CD4-positive, alpha-beta memory T cell (primary cell): ENCODE results near the gene MYL6. TPM values are rescaled to one million over a fixed set of nuclear protein-coding genes. Genes with fewer than 3 reads are reported as not detected.
A peak's percentile ranks its signal among the peaks of the same experiment; 100 is the strongest.

ENCODE experiments used
- CTCF ChIA-PET: fragments of 350-600 bp; sonication (Branson Sonifier 250); formaldehyde crosslinking; loops from one replicate; lab custom pipeline; 2021; ENCODE audit warnings: inconsistent platforms; ENCODE audit not compliant: partially characterized antibody; lab: Charles Lee
- POLR2A ChIA-PET: fragments of 350-600 bp; sonication (Branson Sonifier 250); formaldehyde crosslinking; loops from one replicate; lab custom pipeline; 2021; ENCODE audit not compliant: partially characterized antibody; lab: Charles Lee
- DNase-seq, 5 donors: peaks; one replicate each; pipeline versions ENCODE4 v3.0.0 to v3.0.0-alpha.2; 2020 to 2022; ENCODE audit warnings: mixed read lengths in 1 of 5
- H3K27ac ChIP-seq: one replicate; pipeline ENCODE4 v1.7.0; 2013; ENCODE audit warnings: low read depth, low read length
- H3K27me3 ChIP-seq: 2 replicates; pipeline ENCODE4 v1.7.0; 2013; ENCODE audit warnings: mild to moderate bottlenecking, low read length, moderate library complexity; ENCODE audit not compliant: insufficient read depth
- H3K36me3 ChIP-seq: 2 replicates; pipeline ENCODE4 v1.7.0; 2013; ENCODE audit warnings: mild to moderate bottlenecking, low read length, moderate library complexity; ENCODE audit not compliant: insufficient read depth
- H3K4me1 ChIP-seq: 2 replicates; pipeline ENCODE4 v1.7.0; 2013; ENCODE audit warnings: mild to moderate bottlenecking, low read length, moderate library complexity; ENCODE audit not compliant: insufficient read depth
- H3K4me3 ChIP-seq, 2 donors: one replicate each; pipeline ENCODE4 v1.7.0; 2013; ENCODE audit warnings: low read length in 2 of 2, mild to moderate bottlenecking in 1 of 2
- H3K9me3 ChIP-seq, 2 donors: one replicate each; pipeline ENCODE4 v1.7.0; 2013; ENCODE audit warnings: low read length in 2 of 2, control low read depth in 1 of 2; ENCODE audit not compliant: control insufficient read depth in 1 of 2
- H3K27ac Mint-ChIP-seq, 7 donors: one replicate each; pipeline ENCODE4 v1.8.0; 2020 to 2021; ENCODE audit warnings: mixed read lengths in 7 of 7, mild to moderate bottlenecking in 6 of 7, inconsistent platforms in 3 of 7, moderate library complexity in 3 of 7
- H3K27me3 Mint-ChIP-seq, 2 donors: one replicate each; pipeline ENCODE4 v1.8.0; 2020 to 2021; ENCODE audit warnings: mixed read lengths in 2 of 2
- H3K36me3 Mint-ChIP-seq, 2 donors: one replicate each; pipeline ENCODE4 v1.8.0; 2020 to 2021; ENCODE audit warnings: mixed read lengths in 2 of 2, inconsistent platforms in 1 of 2, mild to moderate bottlenecking in 1 of 2
- H3K4me1 Mint-ChIP-seq, 4 donors: one replicate each; pipeline ENCODE4 v1.8.0; 2020 to 2021; ENCODE audit warnings: mixed read lengths in 4 of 4, mild to moderate bottlenecking in 1 of 4
- H3K4me3 Mint-ChIP-seq, 8 donors: one replicate each; pipeline ENCODE4 v1.8.0; 2020 to 2021; ENCODE audit warnings: mixed read lengths in 8 of 8, mild to moderate bottlenecking in 7 of 8, moderate library complexity in 6 of 8, inconsistent platforms in 3 of 8
- H3K9me3 Mint-ChIP-seq, 8 donors: one replicate each; pipeline ENCODE4 v1.8.0; 2020 to 2021; ENCODE audit warnings: mixed read lengths in 8 of 8, mild to moderate bottlenecking in 5 of 8, inconsistent platforms in 3 of 8, moderate library complexity in 1 of 8
- intact Hi-C: fragments of 100-400 bp; cut with micrococcal nuclease; formaldehyde crosslinking; loops from one replicate; pipeline ENCODE4 v1.15.1; 2023
- polyA plus RNA-seq, 2 donors: library from polyadenylated mRNA; unstranded; fragments of 300-500 nt; fragmentation: Illumina TruSeq; gene quantifications; one replicate each; pipeline ENCODE4 v1.2.3, GENCODE V29; 2021
- total RNA-seq, 2 experiments: library from RNA; stranded (reverse); gene quantifications; one replicate each; pipeline ENCODE4 v1.2.3, GENCODE V29; 2021

The MYL6 gene
- total and polyA plus RNA-seq, 4 experiments from 2014 or later: 567 to 3,317 (median 1,365) TPM

DNA sequence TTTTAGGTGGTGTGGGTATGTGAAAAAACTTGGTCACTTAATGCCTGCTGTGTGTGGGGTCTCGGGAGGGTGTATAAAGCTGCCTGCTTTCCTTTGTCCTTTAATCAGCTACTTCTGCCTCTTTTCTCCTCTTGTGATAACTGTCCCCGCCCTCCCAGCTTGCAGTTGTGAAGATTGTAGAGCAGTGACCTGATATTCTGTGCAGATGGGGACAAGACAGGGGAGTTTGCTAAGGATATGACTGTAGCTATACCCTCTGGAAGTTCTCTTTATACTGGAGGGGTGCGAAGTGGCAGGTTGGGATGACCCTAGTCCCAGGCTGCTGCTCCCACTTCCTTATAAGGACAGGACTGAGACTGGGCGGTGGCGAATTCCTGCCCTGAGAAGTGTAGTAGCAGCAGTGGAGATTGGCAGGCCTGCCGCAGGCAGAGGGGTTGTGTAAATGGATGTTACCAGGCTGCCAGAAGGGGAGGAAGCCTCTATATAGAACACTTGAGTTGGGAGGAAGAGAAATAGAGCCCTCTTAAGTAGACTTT is 835 bp downstream of the MYL6 start:
- no peaks in the 10 kb centered on the region for H3K27me3 Mint-ChIP-seq
- peak; percentile 19 to 48 (median 24) for DNase-seq
- Histone ChIP-seq H3K27me3 (no peaks in the 10 kb centered on the region), H3K36me3 (peaks cover 41% of the 10 kb centered on the region), H3K4me3 (peak overlapping the region; percentile 86 to 89), H3K27ac (peak overlapping the region; percentile 97), H3K9me3 (no peaks in the 10 kb centered on the region), H3K4me1 (peaks cover 38% of the 10 kb centered on the region)
- peaks cover 28 to 56% of the 10 kb centered on the region in 2 donors for H3K36me3 Mint-ChIP-seq
- no peaks in the 10 kb centered on the region for H3K9me3 Mint-ChIP-seq
- peak overlapping the region; percentile 96 to 100 (median 99) for H3K27ac Mint-ChIP-seq
- peaks cover 28 to 65% (median 37%) of the 10 kb centered on the region in 4 donors for H3K4me1 Mint-ChIP-seq
- peak overlapping the region; percentile 93 to 100 (median 97) for H3K4me3 Mint-ChIP-seq
- intact Hi-C loops: loop anchor here (1.0 to 2.0 kb wide), 2 partner anchors 31 to 62 kb away; partner anchors contain the start of genes ESYT1 and RNF41
- CTCF ChIA-PET: interaction anchor here (0.6 to 2.5 kb wide), 13 partner anchors 15 to 63 kb away, joined by 3 to 16 read pairs (median 4); partner anchors contain the start of genes ESYT1, RNF41, SMARCC2 and ZC3H10
- POLR2A ChIA-PET: interaction anchor here (0.7 to 10.8 kb wide), 13 partner anchors 10 to 201 kb away, joined by 3 to 236 read pairs (median 7); partner anchors contain the start of genes ESYT1, PA2G4, RNF41 and RPL41

DNA sequence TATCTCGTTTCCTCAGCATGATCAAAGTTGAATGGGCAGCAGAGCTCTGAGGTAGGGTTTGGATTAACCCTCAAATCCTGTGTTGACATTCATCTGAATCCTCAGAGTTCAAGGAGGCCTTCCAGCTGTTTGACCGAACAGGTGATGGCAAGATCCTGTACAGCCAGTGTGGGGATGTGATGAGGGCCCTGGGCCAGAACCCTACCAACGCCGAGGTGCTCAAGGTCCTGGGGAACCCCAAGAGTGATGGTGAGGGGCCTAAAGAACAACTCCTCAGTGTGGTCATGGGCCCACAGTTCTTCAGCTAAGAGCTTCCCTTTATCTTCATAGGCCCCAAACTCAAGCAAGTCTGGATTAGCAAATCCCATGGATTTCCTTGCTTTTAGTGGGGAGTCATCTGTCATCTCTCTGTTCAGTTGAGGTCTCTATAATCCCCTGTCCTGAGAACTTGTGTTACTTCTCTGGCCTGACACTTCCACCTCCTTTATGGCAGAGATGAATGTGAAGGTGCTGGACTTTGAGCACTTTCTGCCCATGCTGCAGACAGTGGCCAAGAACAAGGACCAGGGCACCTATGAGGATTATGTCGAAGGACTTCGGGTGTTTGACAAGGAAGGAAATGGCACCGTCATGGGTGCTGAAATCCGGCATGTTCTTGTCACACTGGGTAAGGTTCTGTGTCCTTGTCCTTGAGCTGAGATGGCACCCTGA is 1.5 kb downstream of the MYL6 start:
- H3K4me1 Mint-ChIP-seq: peaks cover 28 to 65% (median 37%) of the 10 kb centered on the region in 4 donors
- CTCF ChIA-PET: interaction anchor here (0.6 to 2.5 kb wide), 11 partner anchors 17 to 63 kb away, joined by 3 to 16 read pairs (median 4); partner anchors contain the start of genes ESYT1, RNF41, SMARCC2 and ZC3H10

DNA sequence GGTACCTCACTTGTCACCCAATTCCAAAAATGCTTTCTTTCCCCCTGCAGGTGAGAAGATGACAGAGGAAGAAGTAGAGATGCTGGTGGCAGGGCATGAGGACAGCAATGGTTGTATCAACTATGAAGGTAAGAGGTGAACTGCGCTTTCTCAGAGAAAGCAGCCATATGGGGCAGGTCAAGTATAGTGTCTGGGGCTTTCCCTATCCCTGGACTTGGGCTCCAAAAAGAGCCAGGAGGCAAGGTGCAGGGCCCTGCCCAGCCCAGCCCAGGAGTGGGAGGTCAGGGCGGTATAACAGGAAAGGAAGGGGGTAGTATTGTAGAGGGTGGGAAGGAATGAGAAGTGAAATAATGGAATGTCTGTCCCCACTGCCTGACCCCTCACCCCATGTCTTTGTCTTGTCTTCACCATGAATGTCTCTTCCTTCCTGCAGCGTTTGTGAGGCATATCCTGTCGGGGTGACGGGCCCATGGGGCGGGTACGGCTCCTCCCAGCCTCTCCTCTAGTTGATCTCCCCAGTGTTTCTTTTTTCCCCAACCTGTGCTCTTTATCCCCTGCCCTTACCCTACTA is 2.1 kb downstream of the MYL6 start:
- ChIA-PET POLR2A (interaction anchor here (0.6 to 10.8 kb wide), 12 partner anchors 12 to 307 kb away, joined by 3 to 236 read pairs (median 8); partner anchors contain the start of genes ESYT1, PA2G4, RNF41 and RPL41), CTCF (interaction anchor here (1.0 to 3.2 kb wide), 11 partner anchors 8 to 44 kb away, joined by 4 to 16 read pairs (median 8); partner anchors contain the start of genes ESYT1, MYL6B, RPL41 and SMARCC2)
- DNase-seq: peak; percentile 64 to 85 (median 73)
- Histone ChIP-seq H3K9me3 (no peaks in the 10 kb centered on the region), H3K27me3 (no peaks in the 10 kb centered on the region), H3K27ac (peak overlapping the region; percentile 97), H3K4me1 (peaks cover 38% of the 10 kb centered on the region), H3K36me3 (peaks cover 45% of the 10 kb centered on the region), H3K4me3 (peak overlapping the region; percentile 86 to 89)
- Mint-ChIP-seq H3K27me3 (no peaks in the 10 kb centered on the region), H3K9me3 (no peaks in the 10 kb centered on the region), H3K4me1 (peaks cover 28 to 64% (median 37%) of the 10 kb centered on the region in 4 donors), H3K27ac (peak overlapping the region; percentile 96 to 100 (median 99)), H3K36me3 (peaks cover 34 to 66% of the 10 kb centered on the region in 2 donors), H3K4me3 (peak overlapping the region; percentile 93 to 100 (median 97))
- intact Hi-C loops: no loop called here

More for the DNA sequence above, 1.5 kb downstream of the MYL6 start:
- Histone ChIP-seq H3K9me3 (no peaks in the 10 kb centered on the region), H3K36me3 (peaks cover 41% of the 10 kb centered on the region), H3K4me3 (peak overlapping the region; percentile 86 to 89), H3K27ac (peak overlapping the region; percentile 97), H3K4me1 (peaks cover 38% of the 10 kb centered on the region), H3K27me3 (no peaks in the 10 kb centered on the region)
- Mint-ChIP-seq H3K9me3 (no peaks in the 10 kb centered on the region), H3K36me3 (peaks cover 34 to 62% of the 10 kb centered on the region in 2 donors), H3K27ac (peak overlapping the region; percentile 96 to 100 (median 99)), H3K4me3 (peak overlapping the region; percentile 93 to 100 (median 97)), H3K27me3 (no peaks in the 10 kb centered on the region)
- DNase-seq: no peak
- POLR2A ChIA-PET: interaction anchor here (0.6 to 10.8 kb wide), 14 partner anchors 9 to 200 kb away, joined by 3 to 236 read pairs (median 6); partner anchors contain the start of genes ESYT1, PA2G4, RNF41 and RPL41
- intact Hi-C loops: loop anchor here (2.0 kb wide), 1 partner anchor 61 kb away; the partner anchor contains the start of gene RNF41

DNA sequence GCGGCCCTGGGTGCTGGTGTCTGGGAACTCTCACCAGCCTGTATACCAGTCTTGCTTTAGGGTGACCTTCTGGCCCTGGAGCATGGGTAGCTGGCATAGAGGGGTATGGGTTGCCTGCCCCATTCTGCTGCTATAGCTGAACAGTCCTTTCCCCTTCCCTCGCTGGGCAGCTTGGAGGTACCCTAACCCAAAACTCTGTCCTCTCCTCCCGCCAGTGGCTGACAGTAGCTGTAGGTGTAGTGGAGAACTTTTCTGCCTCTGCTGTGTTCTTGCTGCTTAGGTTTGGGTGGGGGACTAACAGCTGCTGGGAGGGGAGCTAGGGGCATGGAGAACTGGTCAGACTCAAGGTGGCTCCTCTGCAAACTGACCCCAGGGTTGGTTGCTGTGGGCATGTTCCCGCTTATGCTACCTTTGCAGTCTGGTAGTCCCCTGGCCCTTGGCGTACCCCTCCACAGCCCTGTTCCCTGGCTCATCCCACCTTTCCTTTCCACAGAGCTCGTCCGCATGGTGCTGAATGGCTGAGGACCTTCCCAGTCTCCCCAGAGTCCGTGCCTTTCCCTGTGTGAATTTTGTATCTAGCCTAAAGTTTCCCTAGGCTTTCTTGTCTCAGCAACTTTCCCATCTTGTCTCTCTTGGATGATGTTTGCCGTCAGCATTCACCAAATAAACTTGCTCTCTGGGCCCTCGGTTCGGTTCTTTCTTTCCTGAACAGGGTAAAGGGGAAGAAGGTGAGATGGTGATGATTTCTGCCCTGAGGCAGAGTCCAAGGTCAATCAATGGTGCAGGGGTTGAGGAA is 2.9 kb downstream of the MYL6 start:
- peak overlapping the region; percentile 93 to 100 (median 97) for H3K4me3 Mint-ChIP-seq
- intact Hi-C loops: no loop called here

DNA sequence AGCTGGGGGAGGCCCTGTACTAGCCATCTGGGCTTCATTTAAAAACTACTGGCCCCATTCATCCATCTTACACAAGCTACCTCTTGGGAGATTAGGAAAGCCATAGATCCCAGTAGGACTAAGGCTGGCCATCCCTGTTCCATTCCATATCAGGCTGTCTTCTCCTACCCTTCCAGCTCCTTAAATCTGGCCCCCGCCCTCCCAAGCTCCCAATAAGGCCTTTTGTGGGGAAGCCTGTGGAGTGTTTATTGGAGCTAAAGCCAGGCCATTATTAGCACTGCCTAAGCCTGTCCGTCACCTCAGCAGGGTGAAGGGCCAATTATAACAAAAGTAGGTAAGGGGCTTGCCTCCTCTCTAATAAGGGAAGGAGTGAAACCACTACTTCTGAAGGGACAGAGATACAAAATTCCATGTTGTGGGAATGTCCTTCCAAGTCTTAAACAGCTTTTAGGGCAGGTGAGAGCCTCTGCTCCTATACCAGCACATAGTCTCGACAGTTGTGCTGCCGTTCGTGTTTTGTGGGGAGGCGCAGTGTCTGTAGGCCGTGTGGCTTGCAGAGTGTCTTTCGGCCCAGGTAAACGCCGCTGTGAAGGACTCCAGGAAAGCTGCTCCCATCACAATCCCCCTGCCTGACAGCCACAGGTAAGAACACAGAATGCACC is 3.7 kb downstream of the MYL6 start:
- DNase-seq: no peak
- Mint-ChIP-seq H3K4me3 (peak overlapping the region in 6 of 8 donors; percentile 6 to 100 (median 63)), H3K27ac (peak overlapping the region; percentile 61 to 100 (median 98)), H3K4me1 (peaks cover 28 to 63% (median 39%) of the 10 kb centered on the region in 4 donors), H3K36me3 (peaks cover 39 to 77% of the 10 kb centered on the region in 2 donors), H3K27me3 (no peaks in the 10 kb centered on the region), H3K9me3 (no peaks in the 10 kb centered on the region)
- peaks cover 52% of the 10 kb centered on the region for H3K36me3 ChIP-seq
- ChIA-PET POLR2A (interaction anchor here (0.9 to 10.8 kb wide), 13 partner anchors 10 to 306 kb away, joined by 3 to 236 read pairs (median 6); partner anchors contain the start of genes CNPY2, ESYT1, PA2G4 and RAB5B), CTCF (interaction anchor here (0.7 to 3.2 kb wide), 16 partner anchors 10 to 127 kb away, joined by 3 to 12 read pairs (median 5); partner anchors contain the start of genes ESYT1, MYL6B, RPL41 and SMARCC2)
- H3K4me1 ChIP-seq: peaks cover 37% of the 10 kb centered on the region
- intact Hi-C loops: no loop called here
- no peak overlapping the region for H3K4me3 ChIP-seq
- no peaks in the 10 kb centered on the region for H3K27me3 ChIP-seq
- no peaks in the 10 kb centered on the region for H3K9me3 ChIP-seq
- H3K27ac ChIP-seq: peak overlapping the region; percentile 97

More for the DNA sequence above, 2.9 kb downstream of the MYL6 start:
- peaks cover 28 to 63% (median 39%) of the 10 kb centered on the region in 4 donors for H3K4me1 Mint-ChIP-seq
- no peaks in the 10 kb centered on the region for H3K27me3 Mint-ChIP-seq
- Histone ChIP-seq H3K4me3 (peak overlapping the region; percentile 18 to 86), H3K9me3 (no peaks in the 10 kb centered on the region), H3K27me3 (no peaks in the 10 kb centered on the region), H3K4me1 (peaks cover 38% of the 10 kb centered on the region), H3K36me3 (peaks cover 52% of the 10 kb centered on the region), H3K27ac (peak overlapping the region; percentile 97)
- peak overlapping the region; percentile 96 to 100 (median 99) for H3K27ac Mint-ChIP-seq
- peaks cover 39 to 73% of the 10 kb centered on the region in 2 donors for H3K36me3 Mint-ChIP-seq
- ChIA-PET CTCF (interaction anchor here (0.7 to 3.2 kb wide), 13 partner anchors 9 to 44 kb away, joined by 3 to 12 read pairs (median 5); partner anchors contain the start of genes ESYT1, MYL6B, RPL41 and SMARCC2), POLR2A (interaction anchor here (0.8 to 10.8 kb wide), 13 partner anchors 10 to 306 kb away, joined by 3 to 236 read pairs (median 6); partner anchors contain the start of genes CNPY2, ESYT1, PA2G4 and RAB5B)
- no peaks in the 10 kb centered on the region for H3K9me3 Mint-ChIP-seq
- DNase-seq: no peak
